Mesendoderm (in vitro differentiated cells): Measurements from ENCODE around the gene SLC25A10. TPM values are rescaled to one million over a fixed set of nuclear protein-coding genes. Genes with fewer than 3 reads are reported as not detected.

Experiments
- DNase-seq: peaks from one replicate; pipeline ENCODE4 v3.0.0; 2013
- H2AK5ac ChIP-seq: 2 replicates; pipeline ENCODE4 v1.6.1; 2013; ENCODE audit warnings: low read length, inconsistent platforms
- H2BK120ac ChIP-seq: 2 replicates; pipeline ENCODE4 v1.6.1; 2013; ENCODE audit warnings: low read depth, mild to moderate bottlenecking, low read length, moderate library complexity, mixed read lengths
- H2BK15ac ChIP-seq: replicated peaks from 2 replicates; pipeline ENCODE4 v1.6.1; 2013; ENCODE audit warnings: low read depth, mild to moderate bottlenecking, moderate library complexity
- H2BK5ac ChIP-seq: 2 replicates; pipeline ENCODE4 v1.6.1; 2013; ENCODE audit warnings: low read length, inconsistent platforms
- H3K18ac ChIP-seq: 2 replicates; pipeline ENCODE4 v1.6.1; 2013; ENCODE audit warnings: mild to moderate bottlenecking, low read length, mixed read lengths
- H3K23ac ChIP-seq: one replicate; pipeline ENCODE4 v1.6.1; 2013; ENCODE audit warnings: low read length
- H3K27ac ChIP-seq: 2 replicates; pipeline ENCODE4 v1.5.1; 2013; ENCODE audit warnings: low read depth, mild to moderate bottlenecking, inconsistent platforms, low read length, moderate library complexity
- H3K27me3 ChIP-seq: 2 replicates; pipeline ENCODE4 v1.6.1; 2013; ENCODE audit warnings: low read length, control low read depth, mild to moderate bottlenecking, inconsistent platforms; ENCODE audit not compliant: insufficient read depth, poor library complexity
- H3K36me3 ChIP-seq: 2 replicates; pipeline ENCODE4 v1.6.1; 2013; ENCODE audit warnings: low read length, inconsistent platforms; ENCODE audit not compliant: control insufficient read depth, insufficient read depth
- H3K4ac ChIP-seq: one replicate; pipeline ENCODE4 v1.6.1; 2013; ENCODE audit warnings: low read depth, mild to moderate bottlenecking, low read length, moderate library complexity
- H3K4me1 ChIP-seq: 2 replicates; pipeline ENCODE4 v1.6.1; 2013; ENCODE audit warnings: low read depth, low read length, inconsistent platforms; ENCODE audit not compliant: control insufficient read depth
- H3K4me2 ChIP-seq: 2 replicates; pipeline ENCODE4 v1.6.1; 2013; ENCODE audit warnings: low read length
- H3K4me3 ChIP-seq: 2 replicates; pipeline ENCODE4 v1.5.1; 2013; ENCODE audit warnings: mild to moderate bottlenecking, low read length
- H3K56ac ChIP-seq: one replicate; pipeline ENCODE4 v1.6.1; 2013; ENCODE audit warnings: low read length
- H3K79me1 ChIP-seq: 2 replicates; pipeline ENCODE4 v1.6.1; 2013; ENCODE audit warnings: low read length, inconsistent platforms
- H3K79me2 ChIP-seq: 2 replicates; pipeline ENCODE4 v1.6.1; 2013; ENCODE audit warnings: mild to moderate bottlenecking, low read length; ENCODE audit not compliant: control insufficient read depth, insufficient read depth
- H3K9ac ChIP-seq: 2 replicates; pipeline ENCODE4 v1.6.1; 2013; ENCODE audit warnings: low read length, inconsistent platforms
- H4K5ac ChIP-seq: one replicate; pipeline ENCODE4 v1.6.1; 2013; ENCODE audit warnings: low read length
- H4K8ac ChIP-seq: one replicate; pipeline ENCODE4 v1.6.1; 2013; ENCODE audit warnings: low read depth, mild to moderate bottlenecking, control low read depth, low read length, moderate library complexity
- WGBS: extraction: QIAGEN DNeasy Blood & Tissue Kit; methylation state at CpG from one replicate; pipeline ENCODE4 v1.1.7; 2013; ENCODE audit warnings: low lambda C conversion rate, missing lambda C conversion rate; ENCODE audit not compliant: insufficient coverage; ENCODE audit errors: extremely low coverage; 5-methylcytosine and 5-hydroxymethylcytosine counted together
- small RNA-seq: library from polyadenylated mRNA; stranded (forward); fragments of <200 nt; extraction: miRNeasy Mini kit (QIAGEN cat#:217004); gene quantifications from one replicate; pipeline ENCODE3, GENCODE V24; 2013; ENCODE audit not compliant: insufficient read depth

Gene SLC25A10

DNA sequence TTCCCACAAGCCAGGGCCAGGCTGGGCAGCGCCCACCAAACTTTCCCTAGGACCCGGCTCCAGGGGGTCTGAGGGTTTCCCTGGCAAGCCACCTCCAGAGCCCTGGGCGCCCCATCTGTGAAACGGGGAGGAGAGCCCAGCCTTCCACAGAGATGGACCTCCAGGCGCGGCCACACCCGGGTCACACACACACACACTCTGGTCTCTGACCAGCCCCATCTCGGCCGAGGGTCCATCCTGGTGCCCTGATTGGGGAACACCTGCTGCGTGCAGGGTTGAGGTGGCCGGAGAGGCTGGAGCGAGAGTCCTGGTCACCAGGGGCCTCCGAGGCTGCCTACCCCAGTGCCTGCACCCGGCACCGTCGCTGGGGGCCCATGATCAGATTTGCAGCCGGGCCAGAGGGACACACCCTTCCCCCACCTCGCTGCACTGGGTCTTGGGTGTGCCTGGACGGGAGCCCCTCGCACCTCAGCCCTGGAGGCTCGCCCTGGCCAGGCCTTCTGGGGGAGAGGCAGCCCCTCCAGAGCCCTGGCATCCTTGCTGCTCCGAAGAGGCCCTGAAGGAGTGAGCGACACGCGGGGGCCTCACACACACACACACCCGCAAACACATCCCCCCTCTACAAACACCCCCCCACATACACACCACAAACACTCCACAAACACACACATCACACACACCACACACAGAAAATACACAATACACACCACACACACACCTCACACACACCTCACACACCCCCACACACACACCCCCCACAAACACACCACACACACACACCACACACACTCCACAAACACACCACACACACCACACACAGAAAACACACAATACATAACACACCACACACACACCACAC, 29.7 kb downstream of the SLC25A10 start:
- Histone ChIP-seq H3K56ac (no peak overlapping the region), H3K27ac (no peak overlapping the region), H3K4me3 (no peak overlapping the region), H3K9ac (no peak overlapping the region), H3K79me1 (no peaks in the 10 kb centered on the region), H3K4ac (no peak overlapping the region), H3K27me3 (no peaks in the 10 kb centered on the region), H4K8ac (no peak overlapping the region), H3K79me2 (no peaks in the 10 kb centered on the region), H2BK5ac (no peak overlapping the region), H3K18ac (no peak overlapping the region), H3K23ac (no peak overlapping the region), H4K5ac (no peak overlapping the region), H2AK5ac (no peak overlapping the region), H3K36me3 (no peaks in the 10 kb centered on the region), H2BK15ac (no peak overlapping the region), H3K4me1 (no peaks in the 10 kb centered on the region), H2BK120ac (no peak overlapping the region), H3K4me2 (no peak overlapping the region)
- no peak for DNase-seq
- WGBS = no CpG with 5 or more reads among the region's 26 CpGs

Small RNA genes lying within 50 kb of the gene (small RNA-seq; reads per million reads assigned to genes)
- not detected for gene MIR6786
